Adrenal gland (tissue), 5 donors: ENCODE data around the gene WNK4.

Experiments
- POLR2A ChIP-seq, 2 donors: fragments of 450-650 bp; IDR thresholded peaks; one replicate each; pipeline ENCODE4 v1.6.1; 2017; ENCODE audit warnings: antibody characterized with exemption in 2 of 2, mild to moderate bottlenecking in 2 of 2, moderate library complexity in 1 of 2
- TF ChIP-seq, protein P1 (sequence below), 6 experiments: fragments of 450-650 bp in 4 of 6; fragments of 200-600 bp in 2 of 6; sonication (generic) in 1 of 6; IDR thresholded peaks; 1 replicate in 5 of 6; 2 replicates in 1 of 6; pipeline versions ENCODE4 v1.5.1 to v1.8.0; 2016 to 2021; ENCODE audit warnings: antibody characterized with exemption in 6 of 6, mild to moderate bottlenecking in 2 of 6, moderate library complexity in 1 of 6
- donor health status: DM: no; HTN: no; CAD: no.

DNA sequence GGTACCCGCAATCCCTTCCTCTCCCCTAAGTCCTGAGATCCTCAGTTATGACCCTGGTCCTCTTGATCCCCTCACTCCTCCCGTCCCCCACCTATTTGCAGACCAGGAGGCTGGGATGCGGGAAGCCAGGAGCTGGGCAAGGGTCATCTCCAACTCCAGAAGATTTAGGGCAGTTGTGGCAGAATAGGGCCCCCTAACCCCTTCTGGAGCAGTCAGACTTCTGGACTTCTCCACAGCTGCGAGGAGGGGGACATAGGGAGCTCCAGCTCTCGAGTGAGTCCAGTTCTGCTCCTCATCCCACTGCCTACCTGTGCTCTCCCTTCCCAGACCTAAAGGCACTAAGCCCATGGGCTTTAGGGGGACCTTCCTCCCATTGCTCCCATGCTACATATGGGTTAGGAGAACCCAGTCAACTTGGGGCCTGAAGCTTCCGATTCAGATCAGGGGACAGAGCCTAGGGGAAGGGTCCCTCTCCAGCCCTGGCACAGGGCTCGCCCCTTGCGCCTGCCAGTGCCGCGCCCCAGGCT is 1.3 kb downstream of the WNK4 start:
- TF ChIP-seq, protein P1, sequence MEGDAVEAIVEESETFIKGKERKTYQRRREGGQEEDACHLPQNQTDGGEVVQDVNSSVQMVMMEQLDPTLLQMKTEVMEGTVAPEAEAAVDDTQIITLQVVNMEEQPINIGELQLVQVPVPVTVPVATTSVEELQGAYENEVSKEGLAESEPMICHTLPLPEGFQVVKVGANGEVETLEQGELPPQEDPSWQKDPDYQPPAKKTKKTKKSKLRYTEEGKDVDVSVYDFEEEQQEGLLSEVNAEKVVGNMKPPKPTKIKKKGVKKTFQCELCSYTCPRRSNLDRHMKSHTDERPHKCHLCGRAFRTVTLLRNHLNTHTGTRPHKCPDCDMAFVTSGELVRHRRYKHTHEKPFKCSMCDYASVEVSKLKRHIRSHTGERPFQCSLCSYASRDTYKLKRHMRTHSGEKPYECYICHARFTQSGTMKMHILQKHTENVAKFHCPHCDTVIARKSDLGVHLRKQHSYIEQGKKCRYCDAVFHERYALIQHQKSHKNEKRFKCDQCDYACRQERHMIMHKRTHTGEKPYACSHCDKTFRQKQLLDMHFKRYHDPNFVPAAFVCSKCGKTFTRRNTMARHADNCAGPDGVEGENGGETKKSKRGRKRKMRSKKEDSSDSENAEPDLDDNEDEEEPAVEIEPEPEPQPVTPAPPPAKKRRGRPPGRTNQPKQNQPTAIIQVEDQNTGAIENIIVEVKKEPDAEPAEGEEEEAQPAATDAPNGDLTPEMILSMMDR (IDR thresholded peaks at IDR 0.05), result no peak
- TF ChIP-seq POLR2A (IDR thresholded peaks at IDR 0.05), result no peak
